ENCODE results near the gene PRRT4. TPM values are rescaled to one million over a fixed set of nuclear protein-coding genes. Genes with fewer than 3 reads are reported as not detected.

The PRRT4 gene
- total RNA-seq, 4 donors from 2014 or later, result 0.40 to 1.2 (median 0.82) TPM

GRCh38 chr7:128359336-128359735 is 2.2 kb downstream of the PRRT4 start:
- Histone ChIP-seq H3K27me3 (peaks cover 50% of the 10 kb centered on the region), H3K9me3 (no peaks in the 10 kb centered on the region), H3K4me1 (peaks cover 0 to 26% (median 13%) of the 10 kb centered on the region in 3 donors), H3K36me3 (no peaks in the 10 kb centered on the region), H3K4me3 (no peak overlapping the region), H3K27ac (no peak overlapping the region)
- 93% methylated on average over 3 of the region's 12 CpGs; no CpG with 5 or more reads in 1 of the 2 donors for WGBS, 2 donors (ENCODE audit: low coverage in 1 of 2)
- ATAC-seq, result no peak
- TF ChIP-seq CTCF (IDR thresholded peaks at IDR 0.05), result no peak
- TF ChIP-seq EP300 (IDR thresholded peaks at IDR 0.05), result no peak
- TF ChIP-seq POLR2A (IDR thresholded peaks at IDR 0.05), result no peak
- TF ChIP-seq POLR2AphosphoS5 (IDR thresholded peaks at IDR 0.05), result no peak

- Histone ChIP-seq H3K4me1 (peaks cover 0 to 26% (median 13%) of the 10 kb centered on the region in 3 donors), H3K36me3 (no peaks in the 10 kb centered on the region), H3K4me3 (no peak overlapping the region), H3K9me3 (no peaks in the 10 kb centered on the region), H3K27ac (no peak overlapping the region), H3K27me3 (peaks cover 52% of the 10 kb centered on the region)
- TF ChIP-seq POLR2A (IDR thresholded peaks at IDR 0.05), result no peak
- no peak for TF ChIP-seq POLR2AphosphoS5 (IDR thresholded peaks at IDR 0.05)
- no peak for TF ChIP-seq CTCF (IDR thresholded peaks at IDR 0.05)
- no peak for TF ChIP-seq EP300 (IDR thresholded peaks at IDR 0.05)
- no peak for ATAC-seq
- WGBS, 2 donors (ENCODE audit: low coverage in 1 of 2), result 100% methylated on average over 1 of the region's 1 CpG; no CpG with 5 or more reads in 1 of the 2 donors
These were observed 3.3 kb downstream of the PRRT4 start for GRCh38 chr7:128358233-128358632.

- TF ChIP-seq EP300 (IDR thresholded peaks at IDR 0.05) (no peak), CTCF (IDR thresholded peaks at IDR 0.05) (no peak), POLR2AphosphoS5 (IDR thresholded peaks at IDR 0.05) (no peak)
- ATAC-seq, result no peak
- no peaks in the 10 kb centered on the region for H3K9me3 ChIP-seq
- H3K4me1 ChIP-seq, result peaks cover 0 to 28% (median 16%) of the 10 kb centered on the region in 3 donors
- H3K36me3 ChIP-seq, result no peaks in the 10 kb centered on the region
- no peak overlapping the region for H3K4me3 ChIP-seq
- no peak overlapping the region for H3K27ac ChIP-seq
- peaks cover 52% of the 10 kb centered on the region for H3K27me3 ChIP-seq
- WGBS, 2 donors (ENCODE audit: low coverage in 1 of 2), result 100% methylated on average over 1 of the region's 6 CpGs; no CpG with 5 or more reads in 1 of the 2 donors
These were observed 4.3 kb downstream of the PRRT4 start for GRCh38 chr7:128357217-128357613.

GRCh38 chr7:128356546-128357216 is 4.8 kb downstream of the PRRT4 start:
- no peak for TF ChIP-seq POLR2AphosphoS5 (IDR thresholded peaks at IDR 0.05)
- TF ChIP-seq EP300 (IDR thresholded peaks at IDR 0.05), result no peak
- no peak for TF ChIP-seq CTCF (IDR thresholded peaks at IDR 0.05)
- no peak for TF ChIP-seq POLR2A (IDR thresholded peaks at IDR 0.05)
- Histone ChIP-seq H3K27me3 (peaks cover 54% of the 10 kb centered on the region), H3K36me3 (no peaks in the 10 kb centered on the region), H3K27ac (no peak overlapping the region), H3K9me3 (no peaks in the 10 kb centered on the region), H3K4me3 (no peak overlapping the region), H3K4me1 (peaks cover 0 to 28% (median 14%) of the 10 kb centered on the region in 3 donors)
- 100% methylated on average over 1 of the region's 2 CpGs; no CpG with 5 or more reads in 1 of the 2 donors for WGBS, 2 donors (ENCODE audit: low coverage in 1 of 2)
- no peak for ATAC-seq

GRCh38 chr7:128353610-128354009 is 7.9 kb downstream of the PRRT4 start:
- no peak for ATAC-seq
- Histone ChIP-seq H3K36me3 (no peaks in the 10 kb centered on the region), H3K27ac (no peak overlapping the region), H3K4me1 (peaks cover 0 to 16% (median 9%) of the 10 kb centered on the region in 3 donors), H3K4me3 (no peak overlapping the region), H3K27me3 (peaks cover 69% of the 10 kb centered on the region), H3K9me3 (no peaks in the 10 kb centered on the region)
- WGBS, 2 donors (ENCODE audit: low coverage in 1 of 2), result no CpG with 5 or more reads among the region's 1 CpG
- TF ChIP-seq CTCF (IDR thresholded peaks at IDR 0.05) (no peak), POLR2AphosphoS5 (IDR thresholded peaks at IDR 0.05) (no peak), POLR2A (IDR thresholded peaks at IDR 0.05) (no peak), EP300 (IDR thresholded peaks at IDR 0.05) (no peak)

Measured in gastroesophageal sphincter (tissue), 4 donors.